Nephron progenitor cell (in vitro differentiated cells): ENCODE data around the gene TNC.

Experiments
- DNase-seq: peaks from one replicate; pipeline ENCODE4 v3.0.0; 2021
- H3K27ac Mint-ChIP-seq: 2 replicates; pipeline ENCODE4 v1.8.0; 2021; ENCODE audit warnings: mild to moderate bottlenecking, moderate library complexity, mixed read lengths
- H3K27me3 Mint-ChIP-seq: 2 replicates; pipeline ENCODE4 v1.8.0; 2021; ENCODE audit warnings: mild to moderate bottlenecking, low read depth, mixed read lengths; ENCODE audit not compliant: poor library complexity
- H3K36me3 Mint-ChIP-seq: 2 replicates; pipeline ENCODE4 v1.8.0; 2021; ENCODE audit warnings: low read depth, mixed read lengths
- H3K4me1 Mint-ChIP-seq: 2 replicates; pipeline ENCODE4 v1.8.0; 2021; ENCODE audit warnings: mixed read lengths
- H3K4me3 Mint-ChIP-seq: 2 replicates; pipeline ENCODE4 v1.8.0; 2021; ENCODE audit warnings: mild to moderate bottlenecking, moderate library complexity, mixed read lengths
- H3K9me3 Mint-ChIP-seq: 2 replicates; pipeline ENCODE4 v1.8.0; 2021; ENCODE audit warnings: mild to moderate bottlenecking, moderate library complexity, mixed read lengths
- CTCF ChIP-seq: fragments of 200-600 bp; sonication (generic); IDR thresholded peaks from 2 replicates; pipeline ENCODE4 v1.5.0; 2021; ENCODE audit warnings: antibody characterized with exemption

Gene TNC

GRCh38 chr9:115093520-115093919, 24.4 kb downstream of the TNC start:
- H3K4me3 Mint-ChIP-seq = no peak overlapping the region
- H3K27ac Mint-ChIP-seq = no peak overlapping the region
- DNase-seq = no peak
- peaks cover 14% of the 10 kb centered on the region for H3K4me1 Mint-ChIP-seq
- no peaks in the 10 kb centered on the region for H3K9me3 Mint-ChIP-seq
- H3K36me3 Mint-ChIP-seq = no peaks in the 10 kb centered on the region
- TF ChIP-seq CTCF = no peak
- peaks cover 19% of the 10 kb centered on the region for H3K27me3 Mint-ChIP-seq

GRCh38 chr9:115090486-115090885, 27.5 kb downstream of the TNC start:
- no peak for TF ChIP-seq CTCF
- peaks cover 11% of the 10 kb centered on the region for H3K4me1 Mint-ChIP-seq
- no peak overlapping the region for H3K4me3 Mint-ChIP-seq
- no peak overlapping the region for H3K27ac Mint-ChIP-seq
- DNase-seq = no peak
- no peaks in the 10 kb centered on the region for H3K36me3 Mint-ChIP-seq
- peaks cover 14% of the 10 kb centered on the region for H3K27me3 Mint-ChIP-seq
- H3K9me3 Mint-ChIP-seq = no peaks in the 10 kb centered on the region

GRCh38 chr9:115088860-115089259, 29.1 kb downstream of the TNC start:
- Mint-ChIP-seq H3K9me3 (no peaks in the 10 kb centered on the region), H3K36me3 (no peaks in the 10 kb centered on the region), H3K27me3 (peaks cover 17% of the 10 kb centered on the region), H3K4me1 (peaks cover 11% of the 10 kb centered on the region), H3K4me3 (no peak overlapping the region), H3K27ac (no peak overlapping the region)
- no peak for TF ChIP-seq CTCF
- DNase-seq = no peak

- Mint-ChIP-seq H3K36me3 (no peaks in the 10 kb centered on the region), H3K27ac (no peak overlapping the region), H3K4me3 (no peak overlapping the region), H3K9me3 (no peaks in the 10 kb centered on the region), H3K27me3 (peaks cover 17% of the 10 kb centered on the region), H3K4me1 (peaks cover 11% of the 10 kb centered on the region)
- no peak for DNase-seq
- no peak for TF ChIP-seq CTCF
Observed at GRCh38 chr9:115086886-115087285, 31.1 kb downstream of the TNC start.

DNA sequence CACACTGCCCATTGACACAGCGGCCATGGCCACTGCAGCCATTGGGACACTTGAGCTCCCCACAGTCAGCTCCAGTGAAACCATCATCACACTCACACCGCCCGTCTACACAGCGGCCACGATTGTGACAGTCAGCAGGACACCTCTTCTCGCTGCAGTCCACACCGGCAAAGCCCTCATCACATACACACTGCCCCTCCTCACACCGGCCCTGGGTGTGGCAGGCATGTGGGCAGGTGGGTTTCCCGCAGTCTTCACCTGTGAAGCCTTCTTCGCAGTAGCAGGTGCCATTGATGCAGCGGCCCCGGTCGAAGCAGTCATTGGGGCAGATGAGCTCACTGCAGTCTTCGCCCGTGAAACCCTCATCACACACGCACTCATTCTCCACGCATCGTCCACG, 31.5 kb downstream of the TNC start:
- Mint-ChIP-seq H3K4me1 (peaks cover 11% of the 10 kb centered on the region), H3K27me3 (peaks cover 17% of the 10 kb centered on the region), H3K9me3 (no peaks in the 10 kb centered on the region), H3K36me3 (no peaks in the 10 kb centered on the region), H3K27ac (no peak overlapping the region), H3K4me3 (no peak overlapping the region)
- no peak for TF ChIP-seq CTCF
- no peak for DNase-seq

DNA sequence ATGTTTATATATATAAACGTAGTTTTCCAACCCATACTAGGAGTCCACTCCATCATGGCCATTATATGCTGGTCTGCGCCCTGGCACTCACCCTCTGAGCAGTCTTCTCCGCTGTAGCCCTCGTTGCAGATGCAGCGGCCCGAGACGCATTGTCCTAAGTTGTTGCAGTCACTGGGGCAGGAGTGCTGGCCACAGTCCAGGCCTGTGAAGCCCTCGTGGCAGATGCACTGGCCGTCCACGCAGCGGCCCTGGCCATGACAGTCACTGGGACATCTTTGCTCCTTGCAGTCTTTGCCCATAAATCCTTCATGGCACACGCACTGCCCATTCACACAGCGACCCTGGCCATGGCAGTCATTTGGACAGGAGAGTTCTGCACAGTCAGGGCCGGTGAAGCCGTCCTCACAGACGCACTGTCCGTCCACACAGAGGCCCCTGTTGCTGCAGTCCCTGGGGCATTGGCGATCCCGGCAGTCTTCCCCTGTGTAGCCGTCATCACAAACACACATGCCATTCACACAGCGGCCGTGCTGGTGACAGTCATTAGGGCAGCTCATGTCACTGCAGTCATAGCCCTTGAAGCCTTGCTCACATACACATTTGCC, 32.1 kb downstream of the TNC start:
- Mint-ChIP-seq H3K9me3 (no peaks in the 10 kb centered on the region), H3K4me1 (peaks cover 11% of the 10 kb centered on the region), H3K27me3 (peaks cover 17% of the 10 kb centered on the region), H3K27ac (no peak overlapping the region), H3K4me3 (no peak overlapping the region), H3K36me3 (no peaks in the 10 kb centered on the region)
- no peak for TF ChIP-seq CTCF
- DNase-seq = no peak
